Endothelial cell of umbilical vein (primary cell): ENCODE data around the gene ACIN1. TPM values are rescaled to one million over a fixed set of nuclear protein-coding genes. Genes with fewer than 3 reads are reported as not detected.

ENCODE experiments used
- BruUV-seq: library from RNA; stranded (reverse); fragments of 400-500 nt; replicated peaks from 2 replicates; lab custom pipeline; 2021; lab: Mats Ljungman, UMichigan
- CTCF ChIA-PET: fragments of 300-600, 350-600 bp; sonication (Branson Sonifier 250); formaldehyde crosslinking; loops from one replicate; lab custom pipeline; 2021; ENCODE audit warnings: antibody characterized with exemption, inconsistent platforms; lab: Charles Lee
- POLR2A ChIA-PET: fragments of 300-600, 350-600 bp; sonication (Branson Sonifier 250); formaldehyde crosslinking; loops from one replicate; lab custom pipeline; 2021; ENCODE audit warnings: antibody characterized with exemption, inconsistent platforms; lab: Charles Lee
- DNase-seq: peaks from one replicate; pipeline ENCODE4 v3.0.0-alpha.2; 2011; ENCODE audit warnings: low read depth, low spot score
- FAIRE-seq: peaks from 2 replicates; lab custom pipeline; 2011; peaks lifted over from hg19 to GRCh38; lab: Jason Lieb, UNC
- H2AFZ ChIP-seq: 2 replicates; pipeline ENCODE4 v1.6.0; 2012; ENCODE audit warnings: low read depth, low read length, control low read depth, inconsistent platforms
- H3K27ac ChIP-seq: 2 replicates; pipeline ENCODE4 v1.5.1; 2011; ENCODE audit warnings: low read depth, mild to moderate bottlenecking, control low read depth, low read length, moderate library complexity; ENCODE audit not compliant: insufficient read depth
- H3K27me3 ChIP-seq, 2 experiments: 2 replicates each; pipeline versions ENCODE4 v1.6.0 to v1.6.1; 2011; ENCODE audit warnings: low read length in 2 of 2, mixed read lengths in 1 of 2; ENCODE audit not compliant: control insufficient read depth in 2 of 2, insufficient read depth in 2 of 2
- H3K36me3 ChIP-seq, 2 experiments: 2 replicates in 1 of 2; 3 replicates in 1 of 2; pipeline ENCODE4 v1.5.1; 2011; ENCODE audit warnings: low read length in 2 of 2, mild to moderate bottlenecking in 1 of 2, moderate library complexity in 1 of 2; ENCODE audit not compliant: control insufficient read depth in 2 of 2, insufficient read depth in 2 of 2; ENCODE audit errors: extremely low read depth in 1 of 2
- H3K4me1 ChIP-seq: 3 replicates; pipeline ENCODE4 v1.5.1; 2011; ENCODE audit warnings: mild to moderate bottlenecking, low read length; ENCODE audit not compliant: control insufficient read depth, insufficient read depth; ENCODE audit errors: extremely low read depth
- H3K4me2 ChIP-seq: 2 replicates; pipeline ENCODE4 v1.6.1; 2011; ENCODE audit warnings: low read length, control low read depth, mixed read lengths; ENCODE audit not compliant: insufficient read depth
- H3K4me3 ChIP-seq, 3 experiments: fragments of 200-600 bp in 1 of 3; sonication (generic), shearing (Covaris generic) in 1 of 3; replicated peaks in 1 of 3; 2 replicates each; pipeline ENCODE4 v1.5.1; 2011 to 2016; ENCODE audit warnings: control low read depth in 3 of 3, low read length in 3 of 3, mild to moderate bottlenecking in 2 of 3, inconsistent platforms in 1 of 3, low read depth in 1 of 3, moderate library complexity in 1 of 3; ENCODE audit not compliant: insufficient read depth in 1 of 3
- H3K79me2 ChIP-seq: 2 replicates; pipeline ENCODE4 v1.6.0; 2012; ENCODE audit warnings: low read length, inconsistent platforms; ENCODE audit not compliant: control insufficient read depth, insufficient read depth
- H3K9ac ChIP-seq: replicated peaks from 2 replicates; pipeline ENCODE3; 2011; ENCODE audit warnings: low read length, control low read depth; ENCODE audit not compliant: insufficient read depth; ENCODE audit errors: extremely low read depth
- H3K9me1 ChIP-seq: replicated peaks from 3 replicates; pipeline ENCODE4 v1.6.0; 2011; ENCODE audit warnings: mild to moderate bottlenecking, low read length; ENCODE audit not compliant: control insufficient read depth, insufficient read depth; ENCODE audit errors: extremely low read depth
- H3K9me3 ChIP-seq: replicated peaks from 2 replicates; pipeline ENCODE4 v1.5.1; 2012; ENCODE audit warnings: low read length, inconsistent platforms; ENCODE audit not compliant: control insufficient read depth, insufficient read depth
- H4K20me1 ChIP-seq: replicated peaks from 2 replicates; pipeline ENCODE3; 2011; ENCODE audit warnings: mild to moderate bottlenecking, low read length; ENCODE audit not compliant: control insufficient read depth, insufficient read depth; ENCODE audit errors: extremely low read depth
- FOS ChIP-seq: IDR thresholded peaks from 2 replicates; pipeline ENCODE4 v1.6.1; 2011; ENCODE audit warnings: mild to moderate bottlenecking, low read length, moderate library complexity, borderline replicate concordance; ENCODE audit not compliant: insufficient read depth
- JUN ChIP-seq: IDR thresholded peaks from 2 replicates; pipeline ENCODE4 v1.6.1; 2011; ENCODE audit warnings: borderline replicate concordance, low read depth; ENCODE audit not compliant: insufficient read length, insufficient read depth
- dilution Hi-C: fragments of 300-500 bp; cut with MboI; formaldehyde crosslinking; loops from one replicate; pipeline ENCODE4 v1.15.0; 2019; ENCODE audit warnings: low sequenced_read_pairs; ENCODE audit not compliant: extremely low pct_ligation_motif_present
- intact Hi-C: fragments of 100-400 bp; cut with micrococcal nuclease; formaldehyde crosslinking; loops from one replicate; pipeline ENCODE4 v1.10.0; 2022
- polyA plus RNA-seq, 4 experiments: library from polyadenylated mRNA; depleted of rRNA in 3 of 4; stranded (reverse) in 3 of 4; unstranded in 1 of 4; fragments of >200 nt; gene quantifications; 2 replicates each; pipeline versions ENCODE4 v1.2.1 to v1.2.3, GENCODE V29; 2011 to 2012; ENCODE audit warnings: missing spikeins in 1 of 4
- total RNA-seq: library from RNA; stranded (reverse); gene quantifications from 2 replicates; pipeline ENCODE4 v1.2.3, GENCODE V29; 2021
- TF ChIP-seq, protein P1 (sequence below), 2 donors: IDR thresholded peaks; 1 replicate in 1 of 2; 2 replicates in 1 of 2; pipeline ENCODE4 v1.5.1; 2011; ENCODE audit warnings: low read length in 2 of 2, mild to moderate bottlenecking in 2 of 2, moderate library complexity in 2 of 2, control low read depth in 1 of 2, inconsistent platforms in 1 of 2, low read depth in 1 of 2; ENCODE audit not compliant: insufficient read depth in 1 of 2; ENCODE audit errors: extremely low read depth in 1 of 2

ACIN1 gene
- total and polyA plus RNA-seq, 2 donors (not counting 3 experiments of a cell fraction or from before 2014, with no cell fraction given) = 146 to 240 TPM

DNA sequence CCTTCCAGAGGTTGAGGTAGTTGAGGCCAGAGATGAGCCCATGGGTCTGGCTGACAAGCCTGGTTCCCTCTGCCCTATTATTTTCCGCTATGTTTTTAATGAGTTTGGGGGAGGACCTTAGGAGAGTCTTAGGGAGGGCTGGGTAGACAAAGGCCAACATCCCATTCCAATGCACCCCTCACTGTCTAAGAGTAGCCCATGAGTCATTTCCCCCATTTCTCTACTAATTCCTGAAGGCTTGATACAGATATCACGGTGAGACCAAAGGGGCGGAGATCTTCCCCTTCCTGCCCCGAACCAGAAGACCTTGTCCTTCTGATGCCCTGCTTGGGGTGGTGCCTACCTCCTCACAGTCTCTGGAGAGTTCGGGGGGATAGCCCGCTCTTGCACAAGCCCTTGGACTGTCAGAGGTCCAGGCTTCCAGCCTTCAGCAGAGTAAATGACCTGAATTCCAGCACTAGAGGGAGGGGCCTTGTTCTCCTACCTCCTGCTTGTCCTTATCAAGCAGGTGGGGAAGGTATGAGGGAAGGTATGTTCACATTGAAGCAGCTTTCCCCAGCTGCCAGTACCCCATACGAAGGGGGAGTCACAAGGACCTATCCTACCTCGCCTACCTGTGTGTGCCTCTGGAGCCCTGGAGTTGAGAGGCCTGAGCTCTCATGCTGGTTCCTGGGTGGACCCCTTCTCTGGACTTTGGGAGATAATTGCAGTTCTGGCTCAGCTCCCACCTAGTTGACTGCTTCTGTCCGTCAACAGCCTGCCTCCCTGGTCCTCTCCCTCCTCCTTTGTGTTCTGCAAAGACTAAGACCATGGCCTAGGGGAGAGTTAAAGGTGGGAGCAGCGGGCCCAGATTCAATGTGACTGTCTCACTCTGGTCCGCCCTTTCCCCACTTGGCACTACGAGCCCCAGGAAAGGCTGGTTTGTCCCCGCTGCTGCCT, 49.2 kb downstream of the ACIN1 start:
- ChIA-PET CTCF (interaction anchor here (1.8 to 4.0 kb wide), 5 partner anchors 11 to 59 kb away, joined by 6 to 34 read pairs (median 25); partner anchors contain the start of gene CDH24), POLR2A (interaction anchor here (1.4 kb wide), 1 partner anchor 10 kb away, joined by 5 read pairs; no protein-coding TSS in a partner anchor)
- Histone ChIP-seq H3K4me1 (peaks cover 41% of the 10 kb centered on the region), H3K27me3 (no peaks in the 10 kb centered on the region), H3K27ac (peak overlapping the region; percentile 50), H2AFZ (peak overlapping the region; percentile 6), H3K4me3 (no peak overlapping the region), H3K79me2 (no peaks in the 10 kb centered on the region), H3K4me2 (peak overlapping the region; percentile 34), H3K9me3 (no peaks in the 10 kb centered on the region), H3K36me3 (peaks cover 0 to 4% of the 10 kb centered on the region in 2 experiments), H3K9ac (no peak overlapping the region), H4K20me1 (no peaks in the 10 kb centered on the region), H3K9me1 (no peaks in the 10 kb centered on the region)
- BruUV-seq = no TSS peak
- dilution Hi-C loops (no loop called here), intact Hi-C loops (loop anchor here (2.0 kb wide), 2 partner anchors 39 to 51 kb away; no protein-coding TSS in a partner anchor)
- DNase-seq = peak; percentile 60
- peak; percentile 93 for FAIRE-seq
- peak; percentile 78 for TF ChIP-seq JUN
- TF ChIP-seq FOS = peak; percentile 52
- TF ChIP-seq, protein P1, sequence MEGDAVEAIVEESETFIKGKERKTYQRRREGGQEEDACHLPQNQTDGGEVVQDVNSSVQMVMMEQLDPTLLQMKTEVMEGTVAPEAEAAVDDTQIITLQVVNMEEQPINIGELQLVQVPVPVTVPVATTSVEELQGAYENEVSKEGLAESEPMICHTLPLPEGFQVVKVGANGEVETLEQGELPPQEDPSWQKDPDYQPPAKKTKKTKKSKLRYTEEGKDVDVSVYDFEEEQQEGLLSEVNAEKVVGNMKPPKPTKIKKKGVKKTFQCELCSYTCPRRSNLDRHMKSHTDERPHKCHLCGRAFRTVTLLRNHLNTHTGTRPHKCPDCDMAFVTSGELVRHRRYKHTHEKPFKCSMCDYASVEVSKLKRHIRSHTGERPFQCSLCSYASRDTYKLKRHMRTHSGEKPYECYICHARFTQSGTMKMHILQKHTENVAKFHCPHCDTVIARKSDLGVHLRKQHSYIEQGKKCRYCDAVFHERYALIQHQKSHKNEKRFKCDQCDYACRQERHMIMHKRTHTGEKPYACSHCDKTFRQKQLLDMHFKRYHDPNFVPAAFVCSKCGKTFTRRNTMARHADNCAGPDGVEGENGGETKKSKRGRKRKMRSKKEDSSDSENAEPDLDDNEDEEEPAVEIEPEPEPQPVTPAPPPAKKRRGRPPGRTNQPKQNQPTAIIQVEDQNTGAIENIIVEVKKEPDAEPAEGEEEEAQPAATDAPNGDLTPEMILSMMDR (IDR thresholded peaks at IDR 0.05; ENCODE audit: extremely low read depth in 1 of 2, insufficient read depth in 1 of 2, low read depth in 1 of 2, low read length in 2 of 2) = no peak
